Fibroblast of lung (primary cell): ENCODE measurements around the gene SYNE1.

Experiments
- CTCF ChIP-seq, 2 donors: IDR thresholded peaks in 1 of 2; conservative IDR thresholded peaks in 1 of 2; 1 replicate in 1 of 2; 2 replicates in 1 of 2; pipeline ENCODE4 v1.5.1; 2011 to 2012; ENCODE audit warnings: low read length in 2 of 2, control low read depth in 1 of 2, inconsistent platforms in 1 of 2, low read depth in 1 of 2, mild to moderate bottlenecking in 1 of 2
- EZH2 ChIP-seq: IDR thresholded peaks from 2 replicates; pipeline ENCODE4 v1.5.1; 2012; ENCODE audit warnings: low read length, control low read depth, mild to moderate bottlenecking; ENCODE audit errors: missing control alignments

GRCh38 chr6:152356662-152357061 lies 280.5 kb downstream of the SYNE1 start:
- TF ChIP-seq CTCF (conservative IDR thresholded peaks at IDR 0.05 in 1 of 2, IDR thresholded peaks at IDR 0.05 in 1 of 2; ENCODE audit: low read depth in 1 of 2, low read length in 2 of 2) (peak; percentile 31 to 51), EZH2 (no peak)
